Measurements from ENCODE around the gene SERPINA12. TPM values are rescaled to one million over a fixed set of nuclear protein-coding genes. Genes with fewer than 3 reads are reported as not detected.

The SERPINA12 gene
- total RNA-seq, 1 experiment from 2014 or later, result not detected

DNA sequence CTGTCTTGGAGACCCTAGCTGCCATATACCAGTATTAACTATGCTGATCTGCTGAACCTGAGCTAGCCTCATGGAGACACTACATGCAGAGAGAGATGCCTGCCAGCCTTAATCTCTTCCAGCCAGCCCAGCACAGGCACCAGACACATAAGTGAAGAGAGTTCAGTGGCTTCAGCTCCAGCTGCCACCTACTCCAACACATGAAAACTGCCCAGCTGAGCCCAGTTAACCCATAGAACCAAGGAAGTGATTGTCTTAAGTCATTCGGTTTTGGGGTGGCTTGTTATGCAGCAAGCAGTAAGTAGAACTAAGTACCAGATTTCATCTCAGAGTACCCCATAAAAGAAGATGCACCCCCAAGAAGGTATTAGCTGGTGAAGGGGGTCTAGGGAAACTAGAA, 64.3 kb downstream of the SERPINA12 start:
- Histone ChIP-seq H3K9me3 (ENCODE audit: low read depth, low read length, poor library complexity, severe bottlenecking) (no peaks in the 10 kb centered on the region), H3K36me3 (ENCODE audit: insufficient read depth, low read length, poor library complexity, severe bottlenecking) (no peaks in the 10 kb centered on the region), H3K27ac (ENCODE audit: low read depth, low read length, poor library complexity, severe bottlenecking) (no peak overlapping the region), H3K27me3 (replicated peaks; ENCODE audit: insufficient read depth, low read depth, low read length, poor library complexity) (peaks cover 36% of the 10 kb centered on the region), H3K4me3 (ENCODE audit: low read depth, low read length, poor library complexity, severe bottlenecking) (no peak overlapping the region), H3K4me1 (ENCODE audit: insufficient read depth, low read length, poor library complexity, severe bottlenecking) (no peaks in the 10 kb centered on the region)
- BruUV-seq (replicated peaks), result no TSS peak
- DNase-seq (ENCODE audit: low spot score), result no peak
- TF ChIP-seq, protein P1, sequence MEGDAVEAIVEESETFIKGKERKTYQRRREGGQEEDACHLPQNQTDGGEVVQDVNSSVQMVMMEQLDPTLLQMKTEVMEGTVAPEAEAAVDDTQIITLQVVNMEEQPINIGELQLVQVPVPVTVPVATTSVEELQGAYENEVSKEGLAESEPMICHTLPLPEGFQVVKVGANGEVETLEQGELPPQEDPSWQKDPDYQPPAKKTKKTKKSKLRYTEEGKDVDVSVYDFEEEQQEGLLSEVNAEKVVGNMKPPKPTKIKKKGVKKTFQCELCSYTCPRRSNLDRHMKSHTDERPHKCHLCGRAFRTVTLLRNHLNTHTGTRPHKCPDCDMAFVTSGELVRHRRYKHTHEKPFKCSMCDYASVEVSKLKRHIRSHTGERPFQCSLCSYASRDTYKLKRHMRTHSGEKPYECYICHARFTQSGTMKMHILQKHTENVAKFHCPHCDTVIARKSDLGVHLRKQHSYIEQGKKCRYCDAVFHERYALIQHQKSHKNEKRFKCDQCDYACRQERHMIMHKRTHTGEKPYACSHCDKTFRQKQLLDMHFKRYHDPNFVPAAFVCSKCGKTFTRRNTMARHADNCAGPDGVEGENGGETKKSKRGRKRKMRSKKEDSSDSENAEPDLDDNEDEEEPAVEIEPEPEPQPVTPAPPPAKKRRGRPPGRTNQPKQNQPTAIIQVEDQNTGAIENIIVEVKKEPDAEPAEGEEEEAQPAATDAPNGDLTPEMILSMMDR (conservative IDR thresholded peaks at IDR 0.05; ENCODE audit: low read depth, low read length), result no peak
- TF ChIP-seq EZH2 (IDR thresholded peaks at IDR 0.05; ENCODE audit: borderline replicate concordance, low read depth, low read length, poor library complexity, severe bottlenecking), result no peak
- intact Hi-C loops (cut with micrococcal nuclease; ENCODE audit: unreplicated experiment), result no loop called here
- CTCF ChIA-PET, result no interaction called here
- POLR2A ChIA-PET (ENCODE audit: low non-redundant PET), result no interaction called here

DNA sequence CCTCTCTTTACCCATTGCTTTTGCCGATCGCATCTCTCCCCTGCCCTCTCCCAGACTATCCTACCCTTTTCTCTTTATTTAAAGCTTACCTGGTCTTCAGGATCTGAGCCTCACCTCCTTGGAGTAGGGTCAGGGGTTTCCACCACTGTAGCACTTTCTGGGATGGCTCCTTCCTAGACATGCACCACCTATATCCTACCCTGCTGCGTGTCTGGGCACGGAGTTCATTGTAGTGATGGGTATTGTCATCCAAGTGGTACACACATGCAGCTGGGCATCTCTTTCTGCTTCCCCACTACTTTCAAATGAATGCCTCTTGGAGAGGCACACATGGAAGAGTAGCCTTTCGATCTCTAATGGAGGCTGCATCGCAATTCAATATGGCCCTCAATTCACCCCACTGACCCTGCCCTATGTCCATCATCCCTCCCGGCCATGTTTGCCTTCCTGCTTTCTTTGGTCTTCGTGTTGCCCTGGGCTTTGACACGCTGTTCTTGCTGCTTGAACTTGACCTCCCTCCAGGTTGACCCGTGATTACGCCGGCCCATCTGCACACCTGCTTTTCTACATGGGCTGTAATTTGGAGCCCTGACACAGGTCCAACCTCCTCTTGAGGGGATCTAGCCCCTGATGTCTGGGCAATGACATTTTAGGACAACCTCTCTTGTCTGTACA, 67.6 kb downstream of the SERPINA12 start:
- Histone ChIP-seq H3K9me3 (ENCODE audit: low read depth, low read length, poor library complexity, severe bottlenecking) (no peaks in the 10 kb centered on the region), H3K4me1 (ENCODE audit: insufficient read depth, low read length, poor library complexity, severe bottlenecking) (no peaks in the 10 kb centered on the region), H3K27me3 (replicated peaks; ENCODE audit: insufficient read depth, low read depth, low read length, poor library complexity) (peaks cover 23% of the 10 kb centered on the region), H3K36me3 (ENCODE audit: insufficient read depth, low read length, poor library complexity, severe bottlenecking) (no peaks in the 10 kb centered on the region), H3K4me3 (ENCODE audit: low read depth, low read length, poor library complexity, severe bottlenecking) (no peak overlapping the region), H3K27ac (ENCODE audit: low read depth, low read length, poor library complexity, severe bottlenecking) (no peak overlapping the region)
- BruUV-seq (replicated peaks), result no TSS peak
- ChIA-PET POLR2A (ENCODE audit: low non-redundant PET) (no interaction called here), CTCF (no interaction called here)
- intact Hi-C loops (cut with micrococcal nuclease; ENCODE audit: unreplicated experiment), result no loop called here
- TF ChIP-seq, protein P1 (conservative IDR thresholded peaks at IDR 0.05; ENCODE audit: low read depth, low read length), result no peak
- TF ChIP-seq EZH2 (IDR thresholded peaks at IDR 0.05; ENCODE audit: borderline replicate concordance, low read depth, low read length, poor library complexity, severe bottlenecking), result no peak
- DNase-seq (ENCODE audit: low spot score), result no peak

DNA sequence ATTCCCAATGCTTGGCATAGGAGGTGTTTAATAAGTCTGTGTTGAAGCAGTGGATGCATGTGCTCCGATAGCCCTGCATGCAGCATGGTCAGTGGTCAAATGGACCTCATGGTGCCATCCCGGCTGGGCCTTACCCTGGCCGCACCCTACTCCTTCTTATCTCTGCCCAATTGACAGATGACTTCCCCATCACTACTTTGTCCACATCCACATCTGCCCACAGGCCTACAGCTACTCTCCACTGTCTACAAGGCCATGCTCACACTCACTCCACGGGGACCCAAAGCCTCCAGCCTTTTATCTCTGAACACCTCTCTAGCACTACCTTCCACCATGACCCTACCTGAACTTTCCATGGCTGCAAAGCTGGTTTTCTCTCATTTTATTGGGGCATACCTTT, 68.1 kb downstream of the SERPINA12 start:
- intact Hi-C loops (cut with micrococcal nuclease; ENCODE audit: unreplicated experiment), result no loop called here
- ChIA-PET POLR2A (ENCODE audit: low non-redundant PET) (no interaction called here), CTCF (no interaction called here)
- Histone ChIP-seq H3K4me3 (ENCODE audit: low read depth, low read length, poor library complexity, severe bottlenecking) (no peak overlapping the region), H3K4me1 (ENCODE audit: insufficient read depth, low read length, poor library complexity, severe bottlenecking) (no peaks in the 10 kb centered on the region), H3K27me3 (replicated peaks; ENCODE audit: insufficient read depth, low read depth, low read length, poor library complexity) (peaks cover 24% of the 10 kb centered on the region), H3K9me3 (ENCODE audit: low read depth, low read length, poor library complexity, severe bottlenecking) (no peaks in the 10 kb centered on the region), H3K36me3 (ENCODE audit: insufficient read depth, low read length, poor library complexity, severe bottlenecking) (no peaks in the 10 kb centered on the region), H3K27ac (ENCODE audit: low read depth, low read length, poor library complexity, severe bottlenecking) (no peak overlapping the region)
- no peak for DNase-seq (ENCODE audit: low spot score)
- TF ChIP-seq EZH2 (IDR thresholded peaks at IDR 0.05; ENCODE audit: borderline replicate concordance, low read depth, low read length, poor library complexity, severe bottlenecking), result no peak
- TF ChIP-seq, protein P1 (conservative IDR thresholded peaks at IDR 0.05; ENCODE audit: low read depth, low read length), result no peak
- no TSS peak for BruUV-seq (replicated peaks)
